K562 (cell line): ENCODE results near the gene SCGB1D4. TPM values are rescaled to one million over a fixed set of nuclear protein-coding genes. Genes with fewer than 3 reads are reported as not detected.

Experiments
- ATF7 ChIP-seq: fragments of 450-650 bp; IDR thresholded peaks from 2 replicates; pipeline ENCODE4 v1.7.1; 2014; ENCODE audit warnings: mild to moderate bottlenecking, moderate library complexity
- BDP1 ChIP-seq: IDR thresholded peaks from 3 replicates; pipeline ENCODE4 v1.6.1; 2011; ENCODE audit not compliant: insufficient read length, insufficient read depth
- MXD1 ChIP-seq: fragments of 250-450 bp; sonication (Bioruptor Pico); IDR thresholded peaks from 2 replicates; pipeline ENCODE4 v1.8.0; 2021; ENCODE audit warnings: borderline replicate concordance, mild to moderate bottlenecking, moderate library complexity; ENCODE audit not compliant: poor library complexity, severe bottlenecking
- NFYB ChIP-seq: IDR thresholded peaks from 2 replicates; pipeline ENCODE4 v1.6.1; 2011; ENCODE audit warnings: mild to moderate bottlenecking, moderate library complexity; ENCODE audit not compliant: insufficient read length; ENCODE audit errors: extremely low read depth
- NKRF ChIP-seq: fragments of 450-650 bp; IDR thresholded peaks from 2 replicates; pipeline ENCODE4 v1.6.1; 2016; ENCODE audit warnings: borderline replicate concordance
- NONO ChIP-seq, 2 experiments: fragments of 200-400 bp in 1 of 2; fragments of 450-650 bp in 1 of 2; formaldehyde crosslinking in 1 of 2; IDR thresholded peaks; 2 replicates each; pipeline ENCODE4 v1.6.1; 2017; ENCODE audit warnings: low read depth in 2 of 2, mild to moderate bottlenecking in 2 of 2, moderate library complexity in 2 of 2, low read length in 1 of 2
- PHF21A ChIP-seq: fragments of 450-650 bp; IDR thresholded peaks from 2 replicates; pipeline ENCODE4 v1.6.1; 2017; ENCODE audit warnings: low read depth, borderline replicate concordance
- RUNX1 ChIP-seq: sonication (generic); IDR thresholded peaks from 2 replicates; pipeline ENCODE4 v1.6.1; 2016; ENCODE audit warnings: antibody characterized with exemption, low read depth
- SIN3A ChIP-seq, 2 experiments: fragments of 150-350 bp in 1 of 2; IDR thresholded peaks; 2 replicates each; pipeline ENCODE4 v1.6.1; 2011 to 2016; ENCODE audit warnings: borderline replicate concordance in 2 of 2, low read depth in 2 of 2, low read length in 2 of 2, mild to moderate bottlenecking in 2 of 2, moderate library complexity in 2 of 2; ENCODE audit not compliant: control insufficient read depth in 1 of 2
- TBL1XR1 ChIP-seq, 2 experiments: IDR thresholded peaks; 2 replicates each; pipeline ENCODE4 v1.6.1; 2012; ENCODE audit warnings: improper control_type of control experiment in 2 of 2, low read length in 2 of 2, mild to moderate bottlenecking in 1 of 2
- ZKSCAN1 ChIP-seq: fragments of 150-350 bp; IDR thresholded peaks from 2 replicates; pipeline ENCODE4 v1.6.1; 2016; ENCODE audit warnings: low read depth, low read length
- ZNF407 ChIP-seq: fragments of 450-650 bp; IDR thresholded peaks from 2 replicates; pipeline ENCODE4 v1.6.1; 2016; ENCODE audit warnings: low read depth
- ZNF408 ChIP-seq: fragments of 250-450 bp; sonication (Bioruptor Pico); IDR thresholded peaks from 2 replicates; pipeline ENCODE4 v1.4.0; 2020; ENCODE audit warnings: low read depth, mild to moderate bottlenecking, moderate library complexity
- ZNF707 ChIP-seq: fragments of 250-450 bp; sonication (Bioruptor Pico); conservative IDR thresholded peaks from 2 replicates; pipeline ENCODE4 v1.8.0; 2022; ENCODE audit warnings: inconsistent platforms, mild to moderate bottlenecking, moderate library complexity
- polyA plus RNA-seq, 8 experiments: library from polyadenylated mRNA; depleted of rRNA in 4 of 8; stranded (reverse) in 5 of 8; unstranded in 3 of 8; fragments of >200 nt; fragmentation: Nextera tagmentation in 2 of 8; fragmentation: Illumina TruSeq in 1 of 8; extraction: Ambion mirVana in 2 of 8; extraction: Trizol in 1 of 8; gene quantifications; 2 replicates each; pipeline versions ENCODE4 v1.2.1 to v1.2.3, GENCODE V29; 2011 to 2014; ENCODE audit warnings: inconsistent platforms in 1 of 8, missing spikeins in 1 of 8
- total RNA-seq, 7 experiments: library from RNA; depleted of rRNA in 6 of 7; stranded (reverse); fragments of >200 nt in 6 of 7; fragmentation: Illumina TruSeq in 2 of 7; extraction: Trizol in 2 of 7; gene quantifications; 2 replicates each; pipeline versions ENCODE4 v1.2.1 to v1.2.3, GENCODE V29; 2011 to 2021; ENCODE audit warnings: low replicate concordance in 1 of 7

The SCGB1D4 gene
- total and polyA plus RNA-seq, 9 of the 15 experiments (the other 6 are each of a cell fraction or from before 2014, with no cell fraction given): not detected

- TF ChIP-seq ZNF407: no peak
- TF ChIP-seq ZNF408 (CRISPR knock-in tag): no peak
- peak; percentile 44; the same call in 1 of the 2 replicates for TF ChIP-seq ATF7
- TF ChIP-seq SIN3A (IDR thresholded peaks at IDR 0.05; ENCODE audit: borderline replicate concordance in 2 of 2, control insufficient read depth in 1 of 2, low read depth in 2 of 2, low read length in 2 of 2): no peak
- no peak for TF ChIP-seq BDP1
- no peak for TF ChIP-seq ZKSCAN1
- TF ChIP-seq ZNF707 (CRISPR knock-in tag): no peak
- no peak for TF ChIP-seq MXD1 (CRISPR knock-in tag)
- no peak for TF ChIP-seq NKRF
- TF ChIP-seq NFYB: no peak
- TF ChIP-seq TBL1XR1 (IDR thresholded peaks at IDR 0.05; ENCODE audit: low read length in 2 of 2): no peak
- TF ChIP-seq NONO (IDR thresholded peaks at IDR 0.05; ENCODE audit: low read depth in 2 of 2, low read length in 1 of 2): 0 out of 4 replicates have a peak, but pooled peaks of 1 of the 2 experiments have one; percentile 28
- TF ChIP-seq RUNX1: no peak
- TF ChIP-seq PHF21A: no peak
Measured at GRCh38 chr11:62324731-62325556, 26.1 kb upstream of the SCGB1D4 start (continued).
